ENCODE data around the gene RIPOR3. TPM values are rescaled to one million over a fixed set of nuclear protein-coding genes. Genes with fewer than 3 reads are reported as not detected.

RIPOR3 gene
- total and polyA plus RNA-seq, 9 of the 15 experiments (the other 6 are each of a cell fraction or from before 2014, with no cell fraction given), result 3.3 to 62.7 (median 21.4) TPM

DNA sequence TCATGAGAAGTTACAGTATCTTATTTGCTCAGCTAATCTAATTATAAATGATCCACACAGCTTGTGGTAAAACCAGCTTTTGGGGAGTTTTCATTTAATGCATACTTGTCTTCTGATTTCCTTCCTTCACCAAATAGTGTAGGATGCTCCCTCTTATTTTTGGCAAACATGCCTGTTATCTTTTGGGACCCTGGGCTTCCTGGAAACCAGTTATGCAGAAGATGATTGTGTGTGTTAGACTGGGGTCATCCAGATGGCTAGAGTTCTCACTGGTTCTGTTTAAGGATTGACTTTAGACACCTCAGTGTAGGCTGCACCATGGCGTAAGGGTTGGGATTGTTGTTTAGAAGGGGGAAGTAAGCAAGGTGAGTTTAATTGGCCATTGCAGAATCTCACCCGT is 119.9 kb downstream of the RIPOR3 start:
- Histone ChIP-seq H2AFZ (ENCODE audit: low read depth, low read length) (no peak overlapping the region), H4K20me1 (replicated peaks; ENCODE audit: control insufficient read depth, insufficient read depth, low read length) (no peaks in the 10 kb centered on the region), H3K4me3 (no peak overlapping the region), H3K27me3 (ENCODE audit: control insufficient read depth in 2 of 2, insufficient read depth in 2 of 2, low read length in 2 of 2) (no peaks in the 10 kb centered on the region), H3K27ac (ENCODE audit: extremely low read depth, low read depth, low read length) (no peak overlapping the region), H3K4me1 (replicated peaks in 1 of 2; ENCODE audit: control insufficient read depth in 2 of 2, insufficient read depth in 2 of 2, low read length in 2 of 2) (peaks cover 4 to 22% of the 10 kb centered on the region in 2 experiments), H3K4me2 (ENCODE audit: insufficient read depth, low read length) (no peak overlapping the region), H3K9me3 (replicated peaks; ENCODE audit: control insufficient read depth, insufficient read depth, low read depth, low read length) (no peaks in the 10 kb centered on the region), H3K79me2 (ENCODE audit: control insufficient read depth, insufficient read depth, low read length) (peaks cover 39% of the 10 kb centered on the region), H3K36me3 (ENCODE audit: control insufficient read depth, insufficient read depth, low read length) (peaks cover 94% of the 10 kb centered on the region), H3K9ac (ENCODE audit: insufficient read depth in 1 of 2, low read depth in 2 of 2, low read length in 2 of 2) (no peak overlapping the region), H3K9me1 (ENCODE audit: control insufficient read depth, insufficient read depth, low read length) (no peaks in the 10 kb centered on the region)
- peak; percentile 53 for TF ChIP-seq TCF3 (CRISPR knock-in tag; IDR thresholded peaks at IDR 0.05)
- TF ChIP-seq FOXJ3 (CRISPR knock-in tag; IDR thresholded peaks at IDR 0.05), result no peak
- no peak for TF ChIP-seq MED1 (CRISPR knock-in tag; IDR thresholded peaks at IDR 0.05; ENCODE audit: borderline replicate concordance)
- TF ChIP-seq CBFA2T3 (IDR thresholded peaks at IDR 0.05), result peak; percentile 68
- TF ChIP-seq CBFA2T2 (conservative IDR thresholded peaks at IDR 0.05), result peak; percentile 42
- DNase-seq (ENCODE audit: extremely low read depth in 1 of 4, low spot score in 3 of 4) (peak in 1 of 4 experiments; percentile 52), ATAC-seq (no peak), FAIRE-seq (peak; percentile 68)
- intact Hi-C loops (cut with micrococcal nuclease), result loop anchor here (2.0 to 5.0 kb wide), 3 partner anchors 59 to 384 kb away; no protein-coding TSS in a partner anchor
- ChIA-PET POLR2A (no interaction called here), CTCF (ENCODE audit: low intra/inter-chr PET ratio) (no interaction called here)
- 69% methylated on average over 2 of the region's 2 CpGs for WGBS (ENCODE audit: insufficient coverage, low coverage, missing lambda C conversion rate)
- no TSS peak for BruUV-seq (replicated peaks)
- in situ Hi-C loops (cut with MboI), result loop anchor here (5.0 to 10.0 kb wide), 2 partner anchors 94 to 597 kb away; no protein-coding TSS in a partner anchor

All from K562 (cell line).